A549 treated with AZD9567 at 1 μM for 4 hours (cell line): ENCODE data around the gene NBPF11. TPM values are rescaled to one million over a fixed set of nuclear protein-coding genes. Genes with fewer than 3 reads are reported as not detected.

Source experiments
- total RNA-seq: library from RNA; stranded (reverse); fragments of 200-300 nt; extraction: Qiagen RNA extraction; gene quantifications from 5 replicates; pipeline ENCODE4 v1.2.3, GENCODE V29; 2022; ENCODE audit not compliant: insufficient read depth

NBPF11 gene
- 4.0 to 5.5 TPM (median 5.3 TPM) in 5 replicates for total RNA-seq

GRCh38 chr1:148151911-148152656, at the start of gene NBPF11:
Gene NBPF11, minus strand, starts transcription at chr1:148152281. Its CDS starts 25,278 bp downstream, at chr1:148127003.

Other genes starting within 250 kb of the NBPF11 start
- gene GJA8, start 249.5 kb downstream of the NBPF11 start, total RNA-seq, result not detected in 5 replicates
- 4.8 to 6.4 TPM (median 5.7 TPM) in 4 of 5 replicates, not detected in the other for gene GPR89B, start 223.9 kb downstream of the NBPF11 start, total RNA-seq